ENCODE data around the gene PIEZO1.

GRCh38 chr16:88820385-88821025 lies 35.5 kb upstream of the PIEZO1 start:
- TF ChIP-seq POLR2A (IDR thresholded peaks at IDR 0.05; ENCODE audit: low read length) (no peak), GATA1 (IDR thresholded peaks at IDR 0.05; ENCODE audit: low read depth, low read length) (no peak)
